Measurements from ENCODE around the gene COMMD9. TPM values are rescaled to one million over a fixed set of nuclear protein-coding genes. Genes with fewer than 3 reads are reported as not detected.

COMMD9 gene
- total RNA-seq, 1 donor from 2014 or later: 72.2 TPM

GRCh38 chr11:36313750-36314433, 24.7 kb upstream of the COMMD9 start:
- H3K4me3 Mint-ChIP-seq (ENCODE audit: unreplicated experiment): no peak overlapping the region
- no peaks in the 10 kb centered on the region for H3K36me3 Mint-ChIP-seq (ENCODE audit: unreplicated experiment)
- H3K9me3 Mint-ChIP-seq (ENCODE audit: unreplicated experiment): peaks cover 3% of the 10 kb centered on the region
- TF ChIP-seq, protein P1, sequence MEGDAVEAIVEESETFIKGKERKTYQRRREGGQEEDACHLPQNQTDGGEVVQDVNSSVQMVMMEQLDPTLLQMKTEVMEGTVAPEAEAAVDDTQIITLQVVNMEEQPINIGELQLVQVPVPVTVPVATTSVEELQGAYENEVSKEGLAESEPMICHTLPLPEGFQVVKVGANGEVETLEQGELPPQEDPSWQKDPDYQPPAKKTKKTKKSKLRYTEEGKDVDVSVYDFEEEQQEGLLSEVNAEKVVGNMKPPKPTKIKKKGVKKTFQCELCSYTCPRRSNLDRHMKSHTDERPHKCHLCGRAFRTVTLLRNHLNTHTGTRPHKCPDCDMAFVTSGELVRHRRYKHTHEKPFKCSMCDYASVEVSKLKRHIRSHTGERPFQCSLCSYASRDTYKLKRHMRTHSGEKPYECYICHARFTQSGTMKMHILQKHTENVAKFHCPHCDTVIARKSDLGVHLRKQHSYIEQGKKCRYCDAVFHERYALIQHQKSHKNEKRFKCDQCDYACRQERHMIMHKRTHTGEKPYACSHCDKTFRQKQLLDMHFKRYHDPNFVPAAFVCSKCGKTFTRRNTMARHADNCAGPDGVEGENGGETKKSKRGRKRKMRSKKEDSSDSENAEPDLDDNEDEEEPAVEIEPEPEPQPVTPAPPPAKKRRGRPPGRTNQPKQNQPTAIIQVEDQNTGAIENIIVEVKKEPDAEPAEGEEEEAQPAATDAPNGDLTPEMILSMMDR (IDR thresholded peaks at IDR 0.05; ENCODE audit: partially characterized antibody, unreplicated experiment): no peak
- no peak for DNase-seq
- no peaks in the 10 kb centered on the region for H3K4me1 Mint-ChIP-seq (ENCODE audit: low read depth, unreplicated experiment)
- H3K27ac Mint-ChIP-seq (ENCODE audit: unreplicated experiment): no peak overlapping the region
- H3K27me3 Mint-ChIP-seq (ENCODE audit: unreplicated experiment): peaks cover 3% of the 10 kb centered on the region

DNA sequence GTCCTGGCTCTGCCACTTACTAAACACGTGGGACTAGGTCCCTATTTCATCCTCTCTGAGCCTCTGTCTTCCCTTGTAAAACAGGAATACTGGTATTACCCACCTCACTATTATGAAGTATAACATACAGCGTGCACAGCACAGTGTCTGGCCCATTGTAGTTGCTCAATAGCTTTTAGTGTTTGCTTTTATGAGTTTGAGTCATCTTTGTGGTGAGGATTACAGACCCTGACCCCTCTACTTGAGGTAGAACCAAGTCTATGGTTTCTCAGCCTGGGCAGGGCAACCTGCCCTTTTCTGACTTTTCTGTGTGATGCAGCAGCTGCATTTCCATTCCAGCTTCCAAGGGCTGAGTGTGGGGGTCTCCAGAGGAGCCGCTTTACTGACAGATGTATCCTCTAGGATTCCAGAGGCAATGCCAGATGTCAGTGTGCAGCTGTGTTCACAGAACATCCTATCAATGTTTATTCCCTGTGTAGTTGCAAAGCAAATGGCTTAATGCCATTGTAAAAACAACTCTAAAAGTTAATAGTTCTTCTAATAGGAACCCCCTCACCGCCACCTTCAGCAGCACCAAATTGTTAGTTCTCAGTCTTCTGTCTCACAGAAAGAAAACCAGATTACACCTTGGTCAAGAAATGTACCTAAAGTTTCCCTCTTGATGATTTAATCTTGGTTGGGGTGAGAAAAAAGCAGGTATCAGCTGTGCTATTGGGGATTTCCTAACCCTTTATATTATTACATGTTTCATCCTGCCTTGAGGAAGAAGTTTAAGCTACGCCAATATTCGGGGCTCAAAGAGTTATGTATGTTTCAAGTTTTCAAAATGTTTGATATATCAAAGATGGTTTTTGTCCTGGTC, 23.6 kb upstream of the COMMD9 start:
- Mint-ChIP-seq H3K4me1 (ENCODE audit: low read depth, unreplicated experiment) (no peaks in the 10 kb centered on the region), H3K4me3 (ENCODE audit: unreplicated experiment) (no peak overlapping the region), H3K27me3 (ENCODE audit: unreplicated experiment) (peaks cover 5% of the 10 kb centered on the region), H3K36me3 (ENCODE audit: unreplicated experiment) (no peaks in the 10 kb centered on the region), H3K9me3 (ENCODE audit: unreplicated experiment) (peaks cover 3% of the 10 kb centered on the region), H3K27ac (ENCODE audit: unreplicated experiment) (no peak overlapping the region)
- no peak for DNase-seq
- TF ChIP-seq, protein P1 (IDR thresholded peaks at IDR 0.05; ENCODE audit: partially characterized antibody, unreplicated experiment): no peak

- peaks cover 7% of the 10 kb centered on the region for H3K27me3 Mint-ChIP-seq (ENCODE audit: unreplicated experiment)
- TF ChIP-seq, protein P1 (IDR thresholded peaks at IDR 0.05; ENCODE audit: partially characterized antibody, unreplicated experiment): no peak
- H3K9me3 Mint-ChIP-seq (ENCODE audit: unreplicated experiment): peaks cover 3% of the 10 kb centered on the region
- no peak overlapping the region for H3K27ac Mint-ChIP-seq (ENCODE audit: unreplicated experiment)
- H3K4me3 Mint-ChIP-seq (ENCODE audit: unreplicated experiment): no peak overlapping the region
- H3K36me3 Mint-ChIP-seq (ENCODE audit: unreplicated experiment): no peaks in the 10 kb centered on the region
- H3K4me1 Mint-ChIP-seq (ENCODE audit: low read depth, unreplicated experiment): no peaks in the 10 kb centered on the region
- no peak for DNase-seq
These were observed 22.8 kb upstream of the COMMD9 start for GRCh38 chr11:36311926-36312595.

DNA sequence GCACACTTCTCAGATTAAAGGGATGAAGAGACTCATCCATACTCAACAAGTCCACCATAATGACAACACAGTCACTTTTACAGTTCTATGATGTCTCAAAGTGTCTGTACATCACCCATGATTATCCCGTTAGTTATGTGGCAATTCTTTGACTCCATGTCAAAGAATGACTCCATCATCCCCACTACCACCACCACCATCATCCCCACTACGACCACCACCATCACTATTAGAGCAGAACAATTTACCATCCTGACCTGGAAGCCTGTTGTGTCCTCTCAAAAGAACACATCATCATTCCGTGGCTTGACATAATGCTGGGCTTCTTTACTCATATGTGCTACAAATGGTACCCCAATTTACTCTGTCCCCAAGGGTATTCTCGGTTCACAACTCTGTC, 20.6 kb upstream of the COMMD9 start:
- TF ChIP-seq, protein P1 (IDR thresholded peaks at IDR 0.05; ENCODE audit: partially characterized antibody, unreplicated experiment): no peak
- DNase-seq: no peak
- no peaks in the 10 kb centered on the region for H3K36me3 Mint-ChIP-seq (ENCODE audit: unreplicated experiment)
- H3K4me3 Mint-ChIP-seq (ENCODE audit: unreplicated experiment): no peak overlapping the region
- H3K9me3 Mint-ChIP-seq (ENCODE audit: unreplicated experiment): peaks cover 3% of the 10 kb centered on the region
- H3K4me1 Mint-ChIP-seq (ENCODE audit: low read depth, unreplicated experiment): no peaks in the 10 kb centered on the region
- H3K27me3 Mint-ChIP-seq (ENCODE audit: unreplicated experiment): peaks cover 5% of the 10 kb centered on the region
- no peak overlapping the region for H3K27ac Mint-ChIP-seq (ENCODE audit: unreplicated experiment)

Measured in glutamatergic neuron (in vitro differentiated cells).